K562 (cell line): ENCODE results near the gene OR7C1. TPM values are rescaled to one million over a fixed set of nuclear protein-coding genes. Genes with fewer than 3 reads are reported as not detected.
A peak's percentile ranks its signal among the peaks of the same experiment; 100 is the strongest.

Experiments
- ATAC-seq: fragments of 200-7000 bp; cut with Tn5 transposase; 3 replicates; pipeline ENCODE4 v1.9.1; 2020; ENCODE audit warnings: moderate library complexity
- BruUV-seq: library from RNA; stranded (reverse); fragments of 400-500 nt; replicated peaks from 2 replicates; lab custom pipeline; 2021; lab: Mats Ljungman, UMichigan
- CTCF ChIA-PET: fragments of 300-600 bp; formaldehyde crosslinking; extraction: SDS; loops from one replicate; lab custom pipeline; 2021; ENCODE audit warnings: low intra/inter-chr PET ratio; lab: Yijun Ruan, JAX
- POLR2A ChIA-PET: fragments of 300-600, 350-650 bp; sonication (Branson Sonifier 250); formaldehyde crosslinking; extraction: SDS; loops from one replicate; lab custom pipeline; 2021; ENCODE audit warnings: antibody characterized with exemption, inconsistent platforms; lab: Yijun Ruan, JAX
- DNase-seq, 4 experiments: peaks; one replicate each; pipeline versions ENCODE4 v3.0.0 to v3.0.0-alpha.2; 2011 to 2018; ENCODE audit warnings: low spot score in 3 of 4, mixed read lengths in 3 of 4; ENCODE audit errors: extremely low read depth in 1 of 4
- FAIRE-seq: peaks from 2 replicates; lab custom pipeline; 2011; peaks lifted over from hg19 to GRCh38; lab: Jason Lieb, UNC
- H2AFZ ChIP-seq: 2 replicates; pipeline ENCODE4 v1.6.0; 2011; ENCODE audit warnings: low read depth, low read length, control low read depth, inconsistent platforms
- H3K27ac ChIP-seq: fragments of 200-600 bp; 3 replicates; pipeline ENCODE4 v1.8.0; 2011; ENCODE audit warnings: low read depth, mild to moderate bottlenecking, control low read depth, inconsistent platforms, low read length, moderate library complexity, mixed read lengths; ENCODE audit errors: extremely low read depth
- H3K27me3 ChIP-seq, 2 experiments: fragments of 300-600 bp in 1 of 2; 2 replicates in 1 of 2; 3 replicates in 1 of 2; pipeline versions ENCODE4 v1.6.0 to v1.8.0; 2011; ENCODE audit warnings: inconsistent platforms in 2 of 2, low read length in 2 of 2, mild to moderate bottlenecking in 1 of 2, mixed read lengths in 1 of 2, moderate library complexity in 1 of 2; ENCODE audit not compliant: control insufficient read depth in 2 of 2, insufficient read depth in 2 of 2
- H3K36me3 ChIP-seq: fragments of 300-600 bp; 3 replicates; pipeline ENCODE4 v1.8.0; 2011; ENCODE audit warnings: mild to moderate bottlenecking, low read length, inconsistent platforms; ENCODE audit not compliant: control insufficient read depth, insufficient read depth
- H3K4me1 ChIP-seq, 2 experiments: fragments of 200-600 bp in 1 of 2; replicated peaks in 1 of 2; 2 replicates in 1 of 2; 3 replicates in 1 of 2; pipeline versions ENCODE4 v1.5.1 to v1.8.0; 2011; ENCODE audit warnings: inconsistent platforms in 2 of 2, low read length in 2 of 2, mild to moderate bottlenecking in 1 of 2, mixed read lengths in 1 of 2, moderate library complexity in 1 of 2; ENCODE audit not compliant: control insufficient read depth in 2 of 2, insufficient read depth in 2 of 2
- H3K4me2 ChIP-seq: 2 replicates; pipeline ENCODE4 v1.6.1; 2011; ENCODE audit warnings: low read length, control low read depth, inconsistent platforms, mixed read lengths; ENCODE audit not compliant: insufficient read depth
- H3K4me3 ChIP-seq: fragments of 200-600 bp; sonication (generic), shearing (Covaris generic); 2 replicates; pipeline ENCODE4 v1.5.1; 2016; ENCODE audit warnings: control low read depth, inconsistent platforms
- H3K79me2 ChIP-seq: fragments of 200-600 bp; 3 replicates; pipeline ENCODE4 v1.8.0; 2011; ENCODE audit warnings: low read length, inconsistent platforms; ENCODE audit not compliant: control insufficient read depth, insufficient read depth
- H3K9ac ChIP-seq, 2 experiments: 2 replicates each; pipeline versions ENCODE4 v1.6.0 to v1.6.1; 2011; ENCODE audit warnings: low read depth in 2 of 2, low read length in 2 of 2, control low read depth in 1 of 2, inconsistent platforms in 1 of 2, mild to moderate bottlenecking in 1 of 2, mixed read lengths in 1 of 2; ENCODE audit not compliant: insufficient read depth in 1 of 2
- H3K9me1 ChIP-seq: one replicate; pipeline ENCODE4 v1.6.0; 2011; ENCODE audit warnings: inconsistent platforms, mild to moderate bottlenecking, low read length, moderate library complexity; ENCODE audit not compliant: control insufficient read depth, insufficient read depth
- H3K9me3 ChIP-seq: replicated peaks from 2 replicates; pipeline ENCODE4 v1.5.1; 2011; ENCODE audit warnings: low read depth, low read length, inconsistent platforms; ENCODE audit not compliant: control insufficient read depth, insufficient read depth
- H4K20me1 ChIP-seq: replicated peaks from 2 replicates; pipeline ENCODE4 v1.6.1; 2011; ENCODE audit warnings: low read length, inconsistent platforms, mixed read lengths; ENCODE audit not compliant: control insufficient read depth, insufficient read depth
- ATF7 ChIP-seq: fragments of 450-650 bp; IDR thresholded peaks from 2 replicates; pipeline ENCODE4 v1.7.1; 2014; ENCODE audit warnings: mild to moderate bottlenecking, moderate library complexity
- ETV6 ChIP-seq, 3 experiments: fragments of 150-350 bp in 1 of 3; sonication (generic) in 1 of 3; formaldehyde crosslinking in 1 of 3; IDR thresholded peaks; 2 replicates each; pipeline versions ENCODE4 v1.6.1 to v1.8.0; 2014 to 2022; ENCODE audit warnings: borderline replicate concordance in 2 of 3, low read depth in 2 of 3, antibody characterized with exemption in 1 of 3, low read length in 1 of 3, mild to moderate bottlenecking in 1 of 3, missing genetic modification reagents in 1 of 3
- HCFC1 ChIP-seq: IDR thresholded peaks from 2 replicates; pipeline ENCODE4 v1.6.1; 2012; ENCODE audit warnings: low read depth, low read length, improper control_type of control experiment
- NCOA4 ChIP-seq: fragments of 450-650 bp; IDR thresholded peaks from 2 replicates; pipeline ENCODE4 v1.6.1; 2018; ENCODE audit warnings: mild to moderate bottlenecking; ENCODE audit not compliant: partially characterized antibody
- NR4A1 ChIP-seq, 2 experiments: fragments of 250-450 bp in 1 of 2; fragments of 450-650 bp in 1 of 2; sonication (Bioruptor Pico) in 1 of 2; IDR thresholded peaks; 2 replicates each; pipeline versions ENCODE4 v1.4.0 to v1.6.1; 2016 to 2020; ENCODE audit warnings: mild to moderate bottlenecking in 2 of 2, missing compliant biosample characterization in 1 of 2, missing genetic modification characterization in 1 of 2, moderate library complexity in 1 of 2
- PTBP1 ChIP-seq: fragments of 200-400 bp; formaldehyde crosslinking; IDR thresholded peaks from 2 replicates; pipeline ENCODE4 v1.6.1; 2017; ENCODE audit warnings: low read depth, low read length
- SFPQ ChIP-seq: fragments of 200-400 bp; formaldehyde crosslinking; IDR thresholded peaks from 2 replicates; pipeline ENCODE4 v1.6.1; 2017; ENCODE audit warnings: mild to moderate bottlenecking, low read depth, low read length, moderate library complexity
- SMARCE1 ChIP-seq: fragments of 450-650 bp; IDR thresholded peaks from 2 replicates; pipeline ENCODE4 v1.7.1; 2016; ENCODE audit warnings: mild to moderate bottlenecking
- SMC3 ChIP-seq: conservative IDR thresholded peaks from 2 replicates; pipeline ENCODE4 v1.6.1; 2011; ENCODE audit warnings: low read depth, low read length, improper control_type of control experiment; ENCODE audit not compliant: insufficient read depth
- SREBF2 ChIP-seq: sonication (generic); formaldehyde crosslinking; IDR thresholded peaks from 2 replicates; pipeline ENCODE4 v1.4.0; 2020; ENCODE audit warnings: mild to moderate bottlenecking, missing genetic modification reagents
- TFE3 ChIP-seq: fragments of 450-650 bp; formaldehyde crosslinking; IDR thresholded peaks from 2 replicates; pipeline ENCODE4 v1.4.0; 2020; ENCODE audit warnings: mild to moderate bottlenecking, mixed read lengths
- ZBTB17 ChIP-seq: fragments of 450-650 bp; formaldehyde crosslinking; IDR thresholded peaks from 2 replicates; pipeline ENCODE4 v1.4.0; 2020; ENCODE audit warnings: mild to moderate bottlenecking
- ZNF12 ChIP-seq: sonication (generic); formaldehyde crosslinking; IDR thresholded peaks from 2 replicates; pipeline ENCODE4 v1.4.0; 2020; ENCODE audit warnings: mild to moderate bottlenecking, missing genetic modification reagents
- WGBS: fragments of 100-300 bp; shearing (Covaris generic); methylation state at CpG from one replicate; pipeline ENCODE4 v1.1.6; 2016; ENCODE audit warnings: low coverage, mixed read lengths; ENCODE audit not compliant: insufficient coverage; ENCODE audit errors: missing lambda C conversion rate; 5-methylcytosine and 5-hydroxymethylcytosine counted together
- in situ Hi-C: fragments of 300-500 bp; cut with MboI; formaldehyde crosslinking; loops from 4 replicates; pipeline ENCODE4 v1.15.0; 2018; ENCODE audit warnings: inconsistent platforms, mixed read lengths
- intact Hi-C: fragments of 100-400 bp; cut with micrococcal nuclease; formaldehyde crosslinking; loops from 2 replicates; pipeline ENCODE4 v1.14.2; 2022
- polyA plus RNA-seq, 8 experiments: library from polyadenylated mRNA; depleted of rRNA in 4 of 8; stranded (reverse) in 5 of 8; unstranded in 3 of 8; fragments of >200 nt; fragmentation: Nextera tagmentation in 2 of 8; fragmentation: Illumina TruSeq in 1 of 8; extraction: Ambion mirVana in 2 of 8; extraction: Trizol in 1 of 8; gene quantifications; 2 replicates each; pipeline versions ENCODE4 v1.2.1 to v1.2.3, GENCODE V29; 2011 to 2014; ENCODE audit warnings: inconsistent platforms in 1 of 8, missing spikeins in 1 of 8
- total RNA-seq, 7 experiments: library from RNA; depleted of rRNA in 6 of 7; stranded (reverse); fragments of >200 nt in 6 of 7; fragmentation: Illumina TruSeq in 2 of 7; extraction: Trizol in 2 of 7; gene quantifications; 2 replicates each; pipeline versions ENCODE4 v1.2.1 to v1.2.3, GENCODE V29; 2011 to 2021; ENCODE audit warnings: low replicate concordance in 1 of 7
- TF ChIP-seq, protein P1 (sequence below): sonication (generic); formaldehyde crosslinking; IDR thresholded peaks from 2 replicates; pipeline ENCODE4 v1.8.0; 2022; ENCODE audit warnings: mild to moderate bottlenecking, missing genetic modification reagents
- TF ChIP-seq, protein P2 (sequence below), 2 experiments: fragments of 450-650 bp in 1 of 2; sonication (generic) in 1 of 2; formaldehyde crosslinking in 1 of 2; IDR thresholded peaks in 1 of 2; conservative IDR thresholded peaks in 1 of 2; 2 replicates each; pipeline versions ENCODE4 v1.6.1 to v1.8.1; 2016 to 2023; ENCODE audit warnings: mild to moderate bottlenecking in 2 of 2, moderate library complexity in 2 of 2, inconsistent platforms in 1 of 2, missing genetic modification reagents in 1 of 2

OR7C1 gene
- total and polyA plus RNA-seq, 9 of the 15 experiments (the other 6 are each of a cell fraction or from before 2014, with no cell fraction given): 0.01 to 0.18 (median 0.10) TPM; not detected in 1

DNA sequence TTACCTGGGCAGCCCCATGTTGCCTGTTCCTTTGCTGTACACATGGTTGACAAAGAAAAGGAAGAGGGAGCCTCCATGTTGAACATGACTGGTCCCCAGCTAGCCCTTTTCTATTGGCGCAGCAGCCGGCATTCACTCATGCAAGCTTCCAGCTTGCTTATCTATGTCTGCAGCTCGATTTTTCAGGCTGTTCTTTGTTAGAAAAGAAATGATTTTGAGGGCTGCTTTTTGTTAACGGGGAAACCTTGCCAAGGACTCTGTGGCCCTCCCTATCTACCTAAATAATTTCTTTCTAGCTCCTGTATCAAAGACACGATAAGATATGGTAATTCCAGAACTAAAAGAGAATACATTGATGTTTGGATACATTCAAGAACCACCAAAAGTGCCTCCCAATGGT lies 36.2 kb downstream of the OR7C1 start:
- CTCF ChIA-PET: no interaction called here
- TF ChIP-seq ZNF12 (CRISPR knock-in tag): no peak
- peak; percentile 31; the same call in 1 of the 2 replicates for TF ChIP-seq ATF7
- TF ChIP-seq SREBF2 (CRISPR knock-in tag): no peak
- TF ChIP-seq TFE3 (CRISPR knock-in tag): no peak
- TF ChIP-seq PTBP1: no peak
- no peak for TF ChIP-seq SFPQ
- TF ChIP-seq SMC3: no peak
- TF ChIP-seq HCFC1: no peak
- TF ChIP-seq ZBTB17: 0 out of 2 replicates have a peak, but pooled peaks have one; percentile 60
- TF ChIP-seq, protein P1, sequence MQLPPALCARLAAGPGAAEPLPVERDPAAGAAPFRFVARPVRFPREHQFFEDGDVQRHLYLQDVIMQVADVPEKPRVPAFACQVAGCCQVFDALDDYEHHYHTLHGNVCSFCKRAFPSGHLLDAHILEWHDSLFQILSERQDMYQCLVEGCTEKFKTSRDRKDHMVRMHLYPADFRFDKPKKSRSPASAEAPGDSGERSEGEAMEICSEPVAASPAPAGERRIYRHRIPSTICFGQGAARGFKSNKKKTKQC: no peak
- TF ChIP-seq NR4A1 (CRISPR knock-in tag; IDR thresholded peaks at IDR 0.05): no peak
- no peak for TF ChIP-seq NR4A1 (tag; IDR thresholded peaks at IDR 0.05)
- TF ChIP-seq ETV6 (IDR thresholded peaks at IDR 0.05; ENCODE audit: borderline replicate concordance in 1 of 2, low read depth in 2 of 2, low read length in 1 of 2): no peak
- TF ChIP-seq ETV6 (CRISPR knock-in tag; IDR thresholded peaks at IDR 0.05; ENCODE audit: borderline replicate concordance): no peak
- no peak for TF ChIP-seq SMARCE1
- TF ChIP-seq, protein P2, sequence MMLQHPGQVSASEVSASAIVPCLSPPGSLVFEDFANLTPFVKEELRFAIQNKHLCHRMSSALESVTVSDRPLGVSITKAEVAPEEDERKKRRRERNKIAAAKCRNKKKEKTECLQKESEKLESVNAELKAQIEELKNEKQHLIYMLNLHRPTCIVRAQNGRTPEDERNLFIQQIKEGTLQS (IDR thresholded peaks at IDR 0.05): peak; percentile 39; the same call in 1 of the 2 replicates
- TF ChIP-seq, protein P2 (CRISPR knock-in tag; conservative IDR thresholded peaks at IDR 0.05): no peak
- TF ChIP-seq NCOA4: no peak

More for the DNA sequence above, 36.2 kb downstream of the OR7C1 start:
- Histone ChIP-seq H3K4me2 (no peak overlapping the region), H3K27ac (no peak overlapping the region), H3K4me1 (peaks cover 0 to 7% of the 10 kb centered on the region in 2 experiments; a peak in 1 of 5 replicates), H3K9me3 (no peaks in the 10 kb centered on the region), H3K9ac (no peak overlapping the region), H3K4me3 (no peak overlapping the region), H3K27me3 (no peaks in the 10 kb centered on the region; a peak in 1 of 5 replicates), H2AFZ (peak overlapping the region; percentile 76), H3K36me3 (no peaks in the 10 kb centered on the region), H3K79me2 (no peaks in the 10 kb centered on the region), H3K9me1 (no peaks in the 10 kb centered on the region), H4K20me1 (no peaks in the 10 kb centered on the region)
- WGBS: 0% methylated on average over 5 of the region's 5 CpGs
- FAIRE-seq (no peak), DNase-seq (peak in 1 of 4 experiments; percentile 17), ATAC-seq (no peak)
- POLR2A ChIA-PET: no interaction called here
- in situ Hi-C loops: no loop called here
- intact Hi-C loops: no loop called here
- no TSS peak for BruUV-seq
